Measurements from ENCODE around the gene GTF2H2.
"Not testable (repeated sequence)": the region's sequence is repeated elsewhere in the genome, so short reads cannot be mapped to it uniquely, and the experiment has no call there.

Gene GTF2H2

DNA sequence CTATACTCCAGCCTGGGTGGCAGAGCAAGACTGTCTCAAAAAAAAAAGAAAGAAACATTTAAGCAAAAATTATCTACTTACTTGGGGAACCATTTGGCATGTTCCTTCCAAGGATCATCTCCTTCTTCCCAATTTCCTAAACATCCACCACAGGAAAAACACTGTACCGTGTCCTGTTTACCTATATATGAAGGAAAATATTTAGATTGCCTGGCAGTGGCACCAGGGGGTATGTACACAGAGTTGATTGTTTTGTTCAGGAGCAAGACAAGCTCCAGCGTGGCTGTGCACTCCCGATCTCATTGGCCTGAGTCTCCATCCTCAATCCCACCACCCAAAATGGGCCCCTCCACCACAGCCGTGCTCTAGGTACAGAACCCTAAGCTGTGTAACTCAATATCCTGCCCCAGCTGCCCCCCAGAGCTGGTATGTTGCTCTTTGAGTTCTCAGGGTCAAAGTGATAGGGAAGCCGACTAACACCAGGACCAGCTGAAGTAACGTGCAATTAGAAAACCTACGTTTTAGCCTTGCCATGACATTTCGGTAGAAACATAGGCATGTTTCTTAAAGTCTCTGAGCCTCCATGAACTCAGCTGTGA lies 56.2 kb downstream of the GTF2H2 start:
- no peak for DNase-seq

DNA sequence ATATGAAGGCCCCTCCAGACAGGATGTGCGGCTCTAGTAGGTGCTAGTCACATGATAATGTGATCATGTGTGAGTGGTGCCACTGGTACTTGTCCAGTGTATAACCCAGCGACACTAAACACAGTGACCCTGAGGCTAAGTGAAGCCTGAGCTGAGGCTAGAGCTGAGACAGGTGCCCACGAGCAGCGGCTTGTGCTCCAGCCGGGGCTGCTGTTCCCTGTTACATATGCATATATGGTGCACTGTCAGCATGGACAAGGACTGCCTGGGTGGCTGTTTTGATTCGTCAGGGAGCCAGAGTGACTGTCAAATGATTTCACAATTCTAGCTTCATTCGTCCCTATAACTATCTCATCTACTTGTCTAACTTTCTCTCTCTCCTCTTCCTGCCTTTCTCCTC lies 60.5 kb downstream of the GTF2H2 start:
- DNase-seq, result not testable (repeated sequence)

Data from NCI-H1105 (cell line).